OCI-LY7 (cell line): Measurements from ENCODE around the gene IGF1. TPM values are rescaled to one million over a fixed set of nuclear protein-coding genes. Genes with fewer than 3 reads are reported as not detected.

Source experiments
- BruUV-seq: library from RNA; stranded (reverse); fragments of 400-500 nt; replicated peaks from 2 replicates; lab custom pipeline; 2021; lab: Mats Ljungman, UMichigan
- CTCF ChIA-PET: fragments of 300-600 bp; sonication (Branson Sonifier 250); formaldehyde crosslinking; loops from one replicate; lab custom pipeline; 2022; ENCODE audit warnings: antibody characterized with exemption; ENCODE audit not compliant: unreplicated experiment; lab: Charles Lee
- POLR2A ChIA-PET: fragments of 300-600 bp; sonication (Branson Sonifier 250); formaldehyde crosslinking; loops from one replicate; lab custom pipeline; 2022; ENCODE audit warnings: antibody characterized with exemption; lab: Charles Lee
- DNase-seq: peaks from one replicate; pipeline ENCODE4 v3.0.0-alpha.2; 2015; ENCODE audit warnings: low spot score
- H2AFZ ChIP-seq: fragments of 200-600 bp; sonication (generic), shearing (Covaris generic); 2 replicates; pipeline ENCODE4 v1.6.1; 2014; ENCODE audit warnings: mild to moderate bottlenecking, antibody characterized with exemption, low read length, moderate library complexity
- H3K27ac ChIP-seq: fragments of 200-600 bp; sonication (generic); 2 replicates; pipeline ENCODE4 v1.5.1; 2014; ENCODE audit warnings: mixed run types, low read depth, mild to moderate bottlenecking, moderate library complexity, low read length, inconsistent platforms; ENCODE audit not compliant: poor library complexity, severe bottlenecking
- H3K36me3 ChIP-seq: fragments of 200-600 bp; sonication (generic); 2 replicates; pipeline ENCODE4 v1.6.1; 2014; ENCODE audit warnings: mild to moderate bottlenecking, antibody characterized with exemption, low read length, moderate library complexity, mixed read lengths; ENCODE audit not compliant: insufficient read depth
- H3K4me1 ChIP-seq: fragments of 200-600 bp; sonication (generic); 2 replicates; pipeline ENCODE4 v1.5.1; 2014; ENCODE audit warnings: mild to moderate bottlenecking, low read length; ENCODE audit not compliant: insufficient read depth, poor library complexity, severe bottlenecking
- H3K4me2 ChIP-seq: fragments of 200-600 bp; sonication (generic); 2 replicates; pipeline ENCODE4 v1.6.1; 2014; ENCODE audit warnings: mild to moderate bottlenecking, low read length
- H3K4me3 ChIP-seq: fragments of 200-600 bp; sonication (generic); 2 replicates; pipeline ENCODE4 v1.5.1; 2014; ENCODE audit warnings: mild to moderate bottlenecking, low read depth, low read length; ENCODE audit not compliant: poor library complexity, severe bottlenecking
- H3K79me2 ChIP-seq: fragments of 200-600 bp; sonication (generic); 2 replicates; pipeline ENCODE4 v1.6.1; 2016; ENCODE audit warnings: low read depth, mild to moderate bottlenecking, low read length, moderate library complexity, mixed read lengths; ENCODE audit not compliant: insufficient read depth
- H3K9me2 ChIP-seq: fragments of 200-600 bp; sonication (generic); 2 replicates; pipeline ENCODE4 v1.6.1; 2016; ENCODE audit warnings: mild to moderate bottlenecking, low read length, mixed read lengths; ENCODE audit not compliant: insufficient read depth
- H3K9me3 ChIP-seq: fragments of 200-600 bp; sonication (generic); 2 replicates; pipeline ENCODE4 v1.6.1; 2014; ENCODE audit warnings: mild to moderate bottlenecking, mixed run types, low read length, mixed read lengths
- H4K20me1 ChIP-seq: fragments of 200-600 bp; sonication (generic); 2 replicates; pipeline ENCODE4 v1.6.1; 2014; ENCODE audit warnings: mild to moderate bottlenecking, antibody characterized with exemption, low read length, moderate library complexity, mixed read lengths; ENCODE audit not compliant: insufficient read depth
- CTCF ChIP-seq: fragments of 200-600 bp; sonication (generic); conservative IDR thresholded peaks from 2 replicates; pipeline ENCODE4 v1.5.1; 2014; ENCODE audit warnings: mild to moderate bottlenecking, antibody characterized with exemption, low read length, moderate library complexity, mixed read lengths
- EZH2phosphoT487 ChIP-seq: fragments of 200-600 bp; sonication (generic); IDR thresholded peaks from 2 replicates; pipeline ENCODE4 v1.6.1; 2018; ENCODE audit warnings: low read depth, borderline replicate concordance, mild to moderate bottlenecking, mixed run types, antibody characterized with exemption, low read length, moderate library complexity, mixed read lengths
- intact Hi-C: fragments of 100-400 bp; cut with micrococcal nuclease; formaldehyde crosslinking; loops from one replicate; pipeline ENCODE4 v1.10.0; 2022; ENCODE audit not compliant: unreplicated experiment
- total RNA-seq, 2 experiments: library from RNA; depleted of rRNA in 1 of 2; stranded (reverse); fragments of >200 nt in 1 of 2; shearing (Covaris generic) in 1 of 2; gene quantifications; 2 replicates each; pipeline ENCODE4 v1.2.3, GENCODE V29; 2014 to 2022

Gene IGF1
- total RNA-seq, 2 experiments from 2014 or later: not detected

DNA sequence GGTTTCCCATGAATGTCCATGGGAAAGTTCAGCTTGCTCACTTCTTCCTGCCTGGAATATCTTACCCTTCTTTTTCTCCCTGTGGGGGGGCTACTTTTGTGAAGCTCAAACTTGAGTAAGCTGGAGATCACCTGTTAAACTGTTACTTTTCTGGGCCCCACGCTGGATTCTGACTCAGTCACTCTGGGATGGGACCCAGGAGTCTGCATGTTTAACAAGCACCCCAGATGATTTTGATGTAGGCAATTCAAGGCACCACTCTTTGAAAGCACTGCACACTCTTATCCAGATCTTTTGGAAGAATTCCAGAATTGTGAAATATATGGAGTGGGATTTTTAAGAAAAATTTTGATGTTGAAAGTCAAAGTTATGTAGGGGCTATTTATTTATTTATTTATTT lies 46.3 kb upstream of the IGF1 start:
- no peaks in the 10 kb centered on the region for H3K4me1 ChIP-seq
- no peak overlapping the region for H3K4me2 ChIP-seq
- DNase-seq: no peak
- TF ChIP-seq CTCF (no peak), EZH2phosphoT487 (no peak)
- no peak overlapping the region for H2AFZ ChIP-seq
- H3K9me3 ChIP-seq: no peaks in the 10 kb centered on the region
- intact Hi-C loops: no loop called here
- no TSS peak for BruUV-seq
- H3K4me3 ChIP-seq: no peak overlapping the region
- no peaks in the 10 kb centered on the region for H3K9me2 ChIP-seq
- H3K27ac ChIP-seq: no peak overlapping the region
- CTCF ChIA-PET: no interaction called here
- H4K20me1 ChIP-seq: no peaks in the 10 kb centered on the region
- POLR2A ChIA-PET: interaction anchor here (0.6 kb wide), 1 partner anchor 1414 kb away, joined by 3 read pairs; no protein-coding TSS in a partner anchor
- H3K36me3 ChIP-seq: no peaks in the 10 kb centered on the region
- H3K79me2 ChIP-seq: no peaks in the 10 kb centered on the region

- no peak for DNase-seq
- Histone ChIP-seq H3K27ac (no peak overlapping the region), H2AFZ (no peak overlapping the region), H3K36me3 (no peaks in the 10 kb centered on the region), H3K9me2 (no peaks in the 10 kb centered on the region), H3K4me1 (no peaks in the 10 kb centered on the region), H3K9me3 (no peaks in the 10 kb centered on the region), H3K4me3 (no peak overlapping the region), H3K4me2 (no peak overlapping the region), H4K20me1 (no peaks in the 10 kb centered on the region), H3K79me2 (no peaks in the 10 kb centered on the region)
- BruUV-seq: no TSS peak
- TF ChIP-seq EZH2phosphoT487 (no peak), CTCF (no peak)
- POLR2A ChIA-PET: interaction anchor here (0.7 kb wide), 1 partner anchor 24 kb away, joined by 3 read pairs; no protein-coding TSS in a partner anchor
- intact Hi-C loops: no loop called here
- CTCF ChIA-PET: no interaction called here
These were observed 42.4 kb upstream of the IGF1 start for GRCh38 chr12:102522768-102523167.

DNA sequence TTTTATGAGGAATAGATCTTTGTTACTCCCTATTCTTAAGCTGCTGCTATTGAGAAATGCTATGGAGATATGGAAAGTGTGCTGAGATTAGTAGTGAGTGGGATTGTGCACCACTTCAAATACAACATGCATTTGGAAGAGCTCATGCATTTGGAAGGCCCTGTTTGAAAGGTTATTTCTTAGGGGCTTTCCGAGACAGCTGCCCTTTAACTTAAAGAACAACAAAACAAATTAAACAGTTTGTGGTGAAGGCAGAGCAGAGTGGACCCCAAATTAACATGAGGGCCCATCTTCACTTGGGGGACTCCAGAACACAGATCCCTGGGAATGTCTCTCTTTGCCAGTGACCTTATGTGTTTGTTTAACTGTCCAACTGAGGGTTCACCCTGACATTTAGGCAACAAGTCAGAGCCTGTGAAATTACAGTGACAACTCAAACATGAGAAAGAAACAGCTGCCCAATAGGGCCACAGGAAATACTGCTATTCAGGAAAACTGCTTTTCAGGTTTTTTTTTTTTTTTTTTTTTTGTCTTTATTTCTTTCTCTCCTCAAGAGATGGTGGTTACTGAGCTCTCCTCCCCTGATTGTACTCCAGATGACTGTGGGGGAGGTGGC lies 41.4 kb upstream of the IGF1 start:
- intact Hi-C loops: no loop called here
- Histone ChIP-seq H4K20me1 (no peaks in the 10 kb centered on the region), H3K9me3 (no peaks in the 10 kb centered on the region), H3K36me3 (no peaks in the 10 kb centered on the region), H3K4me3 (no peak overlapping the region), H3K4me1 (no peaks in the 10 kb centered on the region), H3K9me2 (no peaks in the 10 kb centered on the region), H2AFZ (no peak overlapping the region), H3K27ac (no peak overlapping the region), H3K4me2 (no peak overlapping the region), H3K79me2 (no peaks in the 10 kb centered on the region)
- no peak for TF ChIP-seq EZH2phosphoT487
- TF ChIP-seq CTCF: no peak
- DNase-seq: no peak
- ChIA-PET POLR2A (interaction anchor here (0.6 to 0.9 kb wide), 2 partner anchors 271 to 334 kb away, joined by 4 to 8 read pairs; no protein-coding TSS in a partner anchor), CTCF (interaction anchor here (0.5 kb wide), 1 partner anchor 15 kb away, joined by 3 read pairs; no protein-coding TSS in a partner anchor)
- no TSS peak for BruUV-seq
